ENCODE measurements around the gene TPI1. TPM values are rescaled to one million over a fixed set of nuclear protein-coding genes. Genes with fewer than 3 reads are reported as not detected.

TPI1 gene
- total RNA-seq, 1 experiment from 2014 or later = 1,045 TPM

GRCh38 chr12:6836851-6837250 lies 30.5 kb upstream of the TPI1 start (continued):
- TF ChIP-seq ZNF512 (CRISPR knock-in tag; IDR thresholded peaks at IDR 0.05; ENCODE audit: borderline replicate concordance) (no peak), ZBTB43 (CRISPR knock-in tag; IDR thresholded peaks at IDR 0.05) (no peak), OVOL2 (CRISPR knock-in tag; IDR thresholded peaks at IDR 0.05; ENCODE audit: borderline replicate concordance) (no peak), FOXP4 (CRISPR knock-in tag; IDR thresholded peaks at IDR 0.05) (no peak), ATF3 (CRISPR knock-in tag; conservative IDR thresholded peaks at IDR 0.05) (no peak), RORB (CRISPR knock-in tag; IDR thresholded peaks at IDR 0.05) (no peak)

- ATAC-seq (no peak), DNase-seq (ENCODE audit: low spot score) (no peak)
- Mint-ChIP-seq H3K27me3 (ENCODE audit: low read depth) (no peaks in the 10 kb centered on the region), H3K9me3 (no peaks in the 10 kb centered on the region), H3K4me3 (no peak overlapping the region), H3K27ac (no peak overlapping the region), H3K36me3 (peaks cover 46% of the 10 kb centered on the region), H3K4me1 (peaks cover 14% of the 10 kb centered on the region)
- CTCF ChIA-PET = interaction anchor here (0.5 to 5.1 kb wide), 3 partner anchors 15 to 71 kb away, joined by 3 to 54 read pairs (median 15); partner anchors contain the start of genes CDCA3 and USP5
- POLR2A ChIA-PET = interaction anchor here (1.4 kb wide), 1 partner anchor 14 kb away, joined by 3 read pairs; the partner anchor contains the start of gene CDCA3
- TF ChIP-seq ELF4 (CRISPR knock-in tag; IDR thresholded peaks at IDR 0.05; ENCODE audit: low read depth) = no peak
- no peak for TF ChIP-seq ZSCAN18 (CRISPR knock-in tag; IDR thresholded peaks at IDR 0.05)
- TF ChIP-seq ERG (CRISPR knock-in tag; IDR thresholded peaks at IDR 0.05) = no peak
- TF ChIP-seq RELA (CRISPR knock-in tag; IDR thresholded peaks at IDR 0.05; ENCODE audit: borderline replicate concordance) = no peak
- no peak for TF ChIP-seq GTF2I (CRISPR knock-in tag; conservative IDR thresholded peaks at IDR 0.05)
- no peak for TF ChIP-seq CBFB (CRISPR knock-in tag; IDR thresholded peaks at IDR 0.05; ENCODE audit: low read depth)
- TF ChIP-seq HMGXB4 (CRISPR knock-in tag; IDR thresholded peaks at IDR 0.05) = no peak
- no peak for TF ChIP-seq TEAD4 (CRISPR knock-in tag; IDR thresholded peaks at IDR 0.05)
- TF ChIP-seq ETV6 (CRISPR knock-in tag; IDR thresholded peaks at IDR 0.05) = no peak
- no peak for TF ChIP-seq AR (CRISPR knock-in tag; IDR thresholded peaks at IDR 0.05)
- TF ChIP-seq ZNF512 (CRISPR knock-in tag; IDR thresholded peaks at IDR 0.05; ENCODE audit: borderline replicate concordance) = no peak
- no peak for TF ChIP-seq CREB1 (CRISPR knock-in tag; IDR thresholded peaks at IDR 0.05)
- TF ChIP-seq SOX15 (CRISPR knock-in tag; IDR thresholded peaks at IDR 0.05) = no peak
Measured at GRCh38 chr12:6837370-6838060, 29.8 kb upstream of the TPI1 start.

Data from WTC11 (cell line).